Activated CD4-positive, CD25-positive, alpha-beta regulatory T cell (primary cell): Measurements from ENCODE around the gene GALNT18.

Source experiments
- DNase-seq, 4 experiments: peaks; one replicate each; lab custom pipeline; 2025; lab: John Stamatoyannopoulos, UW

The GALNT18 gene

DNA sequence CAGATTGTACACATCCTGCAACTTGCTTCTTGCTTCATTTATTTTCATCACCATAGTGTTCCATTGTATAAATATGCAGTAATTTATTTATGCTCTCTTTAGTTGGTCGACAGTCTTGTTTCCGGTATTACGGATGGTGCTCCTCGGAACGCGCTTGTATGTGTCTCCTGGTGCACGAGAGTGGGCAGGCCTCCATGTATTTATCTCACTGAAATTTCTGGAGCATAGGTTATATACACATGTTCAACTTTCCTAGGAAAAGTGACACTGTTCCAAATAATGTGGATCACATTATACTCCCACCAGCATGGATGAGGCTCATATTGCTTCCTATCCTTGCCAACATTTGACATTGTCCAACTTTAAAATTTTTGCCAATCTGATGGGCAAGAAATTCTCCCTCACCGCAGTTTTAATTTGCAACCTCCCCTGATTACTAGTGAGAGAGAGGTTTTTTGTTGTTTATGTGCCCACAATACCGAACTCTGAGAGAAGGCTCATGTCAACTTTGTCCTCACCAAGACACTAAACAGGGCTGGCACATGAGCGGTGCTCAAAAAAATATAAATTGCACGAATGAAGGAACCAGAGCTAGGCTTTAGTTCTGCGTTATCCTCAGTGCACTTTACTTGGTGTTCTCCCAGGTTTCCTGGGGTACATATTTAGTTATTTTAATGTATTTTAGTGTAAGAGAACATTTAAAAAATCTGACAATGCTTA is 272.5 kb downstream of the GALNT18 start:
- no peak for DNase-seq

DNA sequence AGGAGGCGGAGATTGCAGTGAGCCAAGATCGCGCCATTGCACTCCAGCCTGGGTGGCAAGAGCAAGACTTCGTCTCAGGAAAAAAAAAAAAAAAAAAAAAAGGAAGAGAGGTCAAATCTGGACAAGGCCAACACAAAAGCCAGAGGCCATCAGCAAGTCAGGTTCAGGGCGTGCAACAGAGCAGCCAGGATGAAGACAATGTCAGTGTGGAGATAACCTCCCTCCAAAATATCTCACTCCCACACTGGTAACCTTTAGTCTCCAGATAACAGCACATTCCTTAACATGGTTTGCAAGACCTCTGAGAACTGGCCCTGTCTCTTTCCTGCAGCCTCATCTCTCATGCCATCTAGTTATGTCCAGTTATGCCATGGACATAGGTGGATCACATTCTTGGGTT is 273.5 kb downstream of the GALNT18 start:
- no peak for DNase-seq

DNA sequence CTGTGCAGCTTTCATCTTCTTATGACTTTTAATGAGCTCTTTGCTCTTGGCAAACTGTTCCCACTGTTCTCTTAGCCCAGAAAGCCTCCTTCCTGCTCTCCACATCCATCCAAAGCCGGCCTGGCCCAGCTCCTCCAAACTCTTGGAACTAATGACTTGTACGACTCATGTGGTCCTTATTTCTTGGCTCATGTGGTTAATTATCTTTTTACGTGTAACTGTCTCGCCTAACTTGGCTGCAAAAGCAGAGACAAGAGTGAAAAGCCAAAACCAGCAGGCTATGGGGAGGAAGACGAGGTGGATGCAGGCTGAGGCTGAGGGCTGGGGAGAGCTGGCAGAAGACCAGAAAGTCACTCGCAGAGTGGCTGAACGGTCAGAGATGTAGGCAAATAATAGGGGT is 274.2 kb downstream of the GALNT18 start:
- DNase-seq = no peak

DNA sequence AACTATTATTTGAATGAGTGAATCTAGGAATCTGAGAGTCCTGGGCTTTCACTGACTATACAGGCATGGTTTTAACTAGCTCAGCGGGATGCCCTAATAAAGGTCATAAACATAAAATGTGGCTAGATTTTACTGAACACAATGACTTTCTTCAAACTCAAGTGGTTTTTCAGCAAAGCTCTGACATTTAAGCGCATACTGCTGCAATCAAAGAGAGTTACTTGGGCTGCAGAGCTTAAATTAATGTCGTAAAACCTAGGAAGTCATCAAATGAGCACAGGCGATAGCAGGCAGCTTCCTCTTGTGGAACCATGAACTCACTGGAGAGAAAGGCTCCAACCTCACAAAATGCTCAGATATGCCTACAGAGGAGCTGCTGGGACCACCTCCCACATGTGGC is 275.5 kb downstream of the GALNT18 start:
- no peak for DNase-seq

DNA sequence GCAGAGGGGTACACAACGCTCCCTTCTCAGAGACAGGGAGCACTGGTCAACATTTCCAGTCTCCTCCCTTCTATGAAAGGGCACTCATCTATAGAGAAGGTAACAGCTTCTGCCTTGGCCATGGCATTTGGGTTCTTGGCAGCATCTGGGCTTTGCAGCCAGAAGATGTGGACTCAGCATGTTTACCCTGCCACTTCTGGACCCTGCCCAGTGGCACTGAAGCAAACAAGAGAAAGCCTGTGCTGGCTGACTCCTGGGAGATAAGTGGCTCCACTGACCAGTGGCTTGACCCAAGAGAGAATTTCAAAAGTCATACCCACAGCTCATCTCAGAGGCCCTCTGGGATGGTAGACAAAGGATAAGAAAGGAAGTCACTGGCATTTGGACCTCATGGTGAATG is 276.7 kb downstream of the GALNT18 start:
- DNase-seq = no peak

DNA sequence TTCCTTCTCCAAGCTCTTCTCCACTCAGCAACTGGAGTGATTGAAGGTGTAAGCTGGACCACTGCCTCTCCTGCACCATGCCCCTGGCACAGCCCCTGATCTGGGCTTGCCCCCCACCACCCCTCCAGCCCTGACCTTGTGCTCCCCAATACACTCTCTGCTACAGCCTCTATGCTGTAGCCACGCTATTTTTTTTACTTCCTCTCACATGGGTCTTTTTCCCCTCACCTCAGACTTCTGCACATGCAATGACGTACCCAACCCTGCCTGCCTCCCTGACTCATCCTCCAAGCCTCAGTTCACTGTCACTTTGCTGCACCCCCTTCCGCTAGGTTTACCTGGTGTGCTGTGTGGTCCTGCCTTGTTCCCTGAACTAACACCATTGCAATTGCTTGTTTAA is 277.8 kb downstream of the GALNT18 start:
- no peak for DNase-seq

DNA sequence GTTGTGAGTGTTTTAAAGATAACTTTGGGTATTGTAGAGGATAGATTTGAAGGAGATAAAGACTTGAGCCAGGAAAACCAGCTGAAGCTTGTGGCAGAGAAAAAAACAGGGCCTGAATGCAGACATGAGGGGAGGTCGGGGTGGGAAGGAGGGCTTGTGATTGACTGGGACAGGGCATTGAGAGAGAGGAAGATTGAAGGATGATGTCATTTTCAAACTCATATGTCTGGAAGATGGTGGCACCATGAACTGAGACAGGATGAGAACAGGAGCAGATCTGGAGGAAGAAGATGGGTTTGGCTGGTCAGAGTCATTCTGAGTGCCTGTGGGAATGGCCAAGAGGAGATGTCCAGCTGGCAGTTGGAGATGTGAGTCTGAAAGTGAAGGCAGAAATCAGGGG is 283.5 kb downstream of the GALNT18 start:
- DNase-seq = no peak

DNA sequence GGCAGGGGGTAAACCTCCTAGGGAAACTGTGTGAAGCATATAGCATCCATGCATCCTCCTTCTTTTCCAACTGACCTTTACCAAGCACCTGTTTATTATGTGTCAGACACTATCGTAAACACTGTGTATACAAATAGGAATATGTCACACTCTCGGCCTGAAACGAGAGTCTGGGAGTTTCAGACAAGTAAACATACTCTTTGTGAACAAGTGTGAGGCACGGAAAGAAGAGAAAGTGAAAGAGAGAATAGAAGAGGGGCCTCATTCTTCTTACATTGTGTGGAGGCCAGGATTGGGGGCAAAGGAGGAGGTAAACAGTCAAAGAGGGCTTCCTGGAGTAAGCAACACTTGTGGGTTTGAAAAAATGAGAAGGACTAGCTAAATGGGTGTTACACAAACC is 285.1 kb downstream of the GALNT18 start:
- no peak for DNase-seq

DNA sequence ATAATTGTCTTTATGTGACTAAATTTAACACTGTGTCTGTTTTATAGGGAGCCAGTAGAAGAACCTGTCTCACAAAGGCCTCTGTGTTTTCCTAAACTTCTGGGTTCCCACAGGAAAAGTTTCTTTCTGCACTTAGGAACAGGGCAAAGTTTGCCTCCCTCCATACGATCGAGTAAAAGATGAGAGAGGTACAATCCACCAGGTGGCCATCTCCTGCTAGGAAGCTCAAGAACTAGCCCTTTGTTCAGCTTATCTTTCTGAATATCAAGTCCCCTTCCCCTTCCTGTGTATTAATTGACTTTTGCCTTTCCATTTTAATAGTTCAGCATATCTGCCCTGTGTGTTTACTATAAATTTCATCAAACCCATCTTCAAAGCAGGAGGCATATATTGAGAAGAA is 286.8 kb downstream of the GALNT18 start:
- no peak for DNase-seq

DNA sequence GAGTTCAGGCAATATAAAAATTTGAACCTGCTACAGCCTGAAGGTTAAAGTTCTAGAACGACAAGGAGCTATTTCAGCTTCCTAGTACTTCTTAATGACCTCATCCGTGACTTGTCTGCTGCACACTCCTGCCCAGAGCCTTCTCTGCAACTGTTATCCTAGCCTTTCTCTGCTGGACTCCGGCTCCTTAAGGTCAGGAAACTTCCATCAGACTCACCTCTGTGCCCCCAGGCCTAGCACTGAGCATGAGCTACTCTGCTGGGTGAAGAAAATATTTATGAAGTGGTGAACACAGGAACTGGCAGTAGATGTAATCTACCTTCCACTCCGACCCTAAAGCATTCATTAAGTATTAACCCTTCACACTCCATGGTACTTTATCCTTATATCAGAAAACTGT is 287.2 kb downstream of the GALNT18 start:
- no peak for DNase-seq

DNA sequence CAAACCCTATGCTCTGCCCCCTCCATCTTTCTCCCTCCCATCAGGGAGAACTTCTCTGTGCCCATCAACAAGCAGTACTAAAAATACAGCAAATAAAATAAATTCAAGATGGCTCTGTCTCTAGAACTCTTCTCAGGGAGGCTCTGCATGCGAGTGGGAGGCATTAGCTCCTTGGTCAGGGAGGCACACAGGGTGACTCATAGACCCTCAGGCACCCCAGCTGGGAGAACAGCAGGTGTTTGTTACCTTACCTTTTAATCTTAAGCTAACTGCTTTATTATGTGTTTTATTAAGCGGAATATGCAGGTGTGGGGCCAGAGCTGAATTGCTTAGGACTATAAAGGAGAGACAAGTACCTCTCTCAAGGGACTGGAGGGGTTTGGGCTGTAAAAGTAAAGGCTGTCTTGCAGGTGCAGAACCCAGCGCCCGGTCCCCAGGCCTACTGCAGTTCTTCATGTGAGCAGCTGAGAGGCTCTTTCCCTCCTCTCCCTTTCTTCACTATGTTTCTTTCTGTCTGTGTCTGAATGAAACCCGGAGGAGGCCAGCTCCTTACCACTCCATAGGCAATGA is 289.6 kb downstream of the GALNT18 start:
- DNase-seq = no peak

DNA sequence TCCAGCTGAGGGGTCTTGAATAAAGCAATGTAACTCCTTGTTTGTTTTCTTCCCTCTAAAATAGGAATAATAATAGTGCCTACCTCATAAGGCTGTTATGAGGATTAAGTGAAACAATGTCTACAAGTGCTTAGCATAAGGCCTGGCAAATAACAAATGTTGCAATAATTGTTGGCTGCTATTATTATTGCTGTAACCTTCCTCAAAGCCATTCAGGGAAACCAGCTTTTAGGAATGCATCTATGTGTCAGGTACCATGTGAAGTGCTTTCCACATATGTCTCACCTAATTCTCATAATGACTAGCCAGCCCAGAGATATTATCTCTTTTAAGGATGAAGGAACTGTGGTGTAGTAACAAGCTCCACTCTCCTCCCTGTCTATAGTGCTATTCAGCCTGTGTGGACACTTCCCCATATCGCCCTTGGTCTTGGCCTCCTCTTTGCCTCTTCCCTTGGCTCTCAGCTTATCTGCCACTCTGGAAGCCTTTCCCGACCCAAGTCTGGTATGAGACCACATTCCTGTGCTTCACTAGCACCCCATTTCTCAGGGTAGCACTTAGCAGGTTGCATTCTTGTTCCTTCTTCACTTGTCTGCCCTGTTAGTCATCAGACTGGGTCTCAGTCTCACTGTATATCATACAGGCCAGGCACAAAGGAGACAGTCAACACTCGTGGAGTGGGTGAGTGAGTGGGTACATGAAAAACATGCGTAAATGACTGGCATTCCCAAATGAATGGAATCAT is 292.6 kb downstream of the GALNT18 start:
- no peak for DNase-seq

DNA sequence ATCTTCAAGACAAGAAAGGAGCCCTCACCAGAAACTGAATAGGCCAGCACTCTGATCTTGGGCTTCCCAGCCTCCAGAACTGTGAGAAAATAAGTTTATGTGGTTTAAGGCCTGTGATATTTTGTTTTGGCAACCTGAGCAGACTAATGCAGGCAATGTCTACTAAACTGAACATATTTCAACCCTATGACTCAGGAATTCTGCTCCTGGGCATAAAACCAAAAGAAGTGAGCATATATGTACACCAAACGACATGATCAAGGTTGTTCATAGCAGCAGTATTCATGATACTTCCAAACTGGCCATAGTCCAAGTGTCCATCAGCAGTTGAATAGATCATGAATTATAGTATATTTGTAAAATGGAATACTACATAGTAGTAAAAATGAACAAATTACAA is 297.7 kb downstream of the GALNT18 start:
- DNase-seq = no peak

DNA sequence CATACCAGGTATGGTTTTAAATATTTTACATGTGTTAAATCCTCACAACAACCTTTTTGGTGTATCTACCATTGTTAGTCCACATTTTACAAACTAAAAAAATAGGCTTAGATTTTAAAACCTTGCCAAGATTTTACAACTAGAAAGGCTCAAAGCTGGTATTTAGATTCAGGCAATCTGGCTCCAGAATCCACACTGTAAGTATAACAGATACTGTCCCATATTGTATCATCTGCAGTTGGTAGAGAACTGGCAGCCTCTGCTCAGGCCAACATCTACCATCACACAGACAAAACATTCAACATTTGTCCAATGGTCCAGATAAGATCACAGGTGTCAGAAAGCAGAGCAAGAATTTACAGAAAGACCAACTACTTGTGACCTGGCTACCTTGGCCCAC is 299.7 kb downstream of the GALNT18 start:
- no peak for DNase-seq

DNA sequence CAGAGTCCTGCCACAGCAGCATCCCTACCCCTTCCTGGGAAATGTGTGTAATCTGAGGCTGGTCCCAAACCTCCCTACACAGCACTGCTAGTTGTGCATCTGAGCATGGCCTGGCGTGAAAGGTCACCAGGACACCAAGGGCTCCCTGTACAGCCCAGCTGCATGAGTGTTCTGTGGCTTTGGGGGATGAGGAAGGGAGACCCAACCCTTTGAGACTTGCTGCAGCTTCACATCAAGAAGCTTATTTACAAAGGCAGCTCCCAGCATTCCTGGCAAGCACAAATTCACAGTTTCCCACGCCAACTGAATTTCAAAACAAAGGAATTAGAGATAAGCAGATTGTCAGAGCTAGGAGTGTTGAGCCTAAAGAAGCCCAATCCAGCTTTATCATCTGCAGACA is 301.0 kb downstream of the GALNT18 start:
- no peak for DNase-seq

DNA sequence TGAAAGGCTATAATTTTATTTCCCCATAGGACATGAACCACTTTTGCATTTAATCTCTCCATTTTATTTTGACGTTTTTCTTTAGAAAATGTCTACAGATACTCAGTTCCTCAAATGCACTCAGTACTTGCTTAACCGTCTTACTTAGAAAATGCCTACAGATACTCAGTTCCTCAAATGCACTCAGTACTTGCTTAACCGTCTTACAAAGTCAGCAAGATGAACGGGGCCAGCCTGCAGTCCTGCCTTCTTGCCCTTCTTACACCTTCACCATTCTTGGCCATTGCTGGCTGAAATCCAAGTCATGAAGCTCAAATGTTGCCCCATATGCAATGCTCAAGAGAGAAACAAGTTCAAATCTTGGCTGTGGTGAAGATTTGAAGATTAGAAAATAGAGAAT is 302.8 kb downstream of the GALNT18 start:
- DNase-seq = no peak

DNA sequence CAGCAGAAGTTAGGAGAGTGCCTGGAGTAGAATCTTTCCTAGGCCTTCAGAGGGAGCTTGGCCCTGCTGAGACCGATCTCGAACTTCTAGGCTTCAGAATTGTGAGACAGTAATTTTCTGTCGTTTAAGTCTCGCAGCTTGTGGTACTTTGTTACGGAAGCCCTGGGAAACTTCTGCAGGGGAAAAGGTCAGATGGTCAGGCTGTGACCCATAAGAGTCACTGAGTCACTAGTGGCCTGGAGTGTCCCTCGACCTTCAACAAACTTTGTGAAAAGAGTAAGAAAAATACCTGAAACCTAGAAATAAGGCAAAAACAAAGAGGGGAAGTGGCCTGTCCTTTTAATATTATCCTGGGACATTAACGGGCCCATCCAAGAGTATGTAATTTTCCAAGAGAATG is 303.3 kb downstream of the GALNT18 start:
- DNase-seq = no peak

DNA sequence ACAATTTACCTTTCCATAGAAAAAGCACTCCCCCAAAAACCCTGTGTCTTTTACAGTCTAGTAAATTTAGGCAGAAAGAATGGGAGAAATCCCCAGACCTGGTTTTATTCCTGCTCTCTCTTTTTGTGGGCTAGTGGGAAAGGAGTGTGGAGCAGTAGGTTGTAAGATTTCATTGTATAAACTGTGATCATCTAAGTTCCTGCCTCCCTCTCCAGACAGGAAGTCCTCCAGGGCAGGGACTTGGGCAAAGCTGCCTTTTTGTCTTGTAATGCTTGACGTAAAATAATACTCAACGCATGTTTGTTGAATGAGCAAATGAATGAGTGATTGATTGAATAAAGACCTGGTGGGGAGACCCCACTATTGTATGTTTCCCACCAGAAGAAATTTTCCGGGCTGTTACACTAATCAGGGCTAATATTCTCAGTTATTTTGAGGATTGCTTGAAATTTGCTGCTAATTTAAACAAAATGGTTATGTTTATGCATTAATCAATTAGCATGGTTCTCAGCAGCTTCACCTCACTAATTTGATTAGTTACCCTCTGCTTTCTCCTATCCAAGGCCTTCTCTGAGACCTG is 305.1 kb downstream of the GALNT18 start:
- no peak for DNase-seq

DNA sequence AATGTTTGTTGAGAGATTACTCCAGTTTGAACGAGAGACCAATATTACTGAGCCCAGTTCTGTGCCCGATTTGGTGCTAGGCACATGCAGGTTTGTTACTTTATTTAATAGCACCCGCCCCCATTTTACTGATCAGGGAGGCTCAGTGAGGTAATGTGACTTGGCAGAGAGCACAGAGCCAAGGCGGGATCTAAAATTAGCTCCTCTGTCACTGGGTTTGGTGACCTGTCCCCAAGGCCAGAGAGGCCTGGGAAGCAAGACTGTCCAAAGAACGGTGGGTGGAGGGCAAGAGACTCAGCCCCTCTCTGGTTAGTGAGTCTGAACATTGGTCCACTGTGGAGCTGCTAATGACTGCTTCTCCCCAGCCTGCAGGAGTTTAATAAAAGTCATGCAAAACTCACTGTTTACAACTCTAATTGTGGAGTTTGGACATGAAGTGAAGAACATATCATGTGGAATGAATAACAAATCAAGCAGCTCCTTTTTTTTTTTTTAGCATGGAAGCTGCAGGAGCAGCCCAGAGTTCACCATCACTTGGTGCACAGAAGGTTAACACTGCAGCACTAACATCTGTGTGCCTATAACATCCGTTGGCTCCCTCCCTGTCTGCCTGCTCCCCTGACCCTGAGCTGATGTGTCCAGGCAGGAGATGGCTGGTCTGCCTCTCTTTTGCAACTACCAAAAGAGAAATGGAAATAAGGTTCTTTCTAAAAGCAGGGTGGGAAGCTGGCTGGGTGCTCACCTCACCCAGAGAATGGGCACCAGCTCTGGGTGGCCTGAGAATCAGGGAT is 307.7 kb downstream of the GALNT18 start:
- DNase-seq = no peak

DNA sequence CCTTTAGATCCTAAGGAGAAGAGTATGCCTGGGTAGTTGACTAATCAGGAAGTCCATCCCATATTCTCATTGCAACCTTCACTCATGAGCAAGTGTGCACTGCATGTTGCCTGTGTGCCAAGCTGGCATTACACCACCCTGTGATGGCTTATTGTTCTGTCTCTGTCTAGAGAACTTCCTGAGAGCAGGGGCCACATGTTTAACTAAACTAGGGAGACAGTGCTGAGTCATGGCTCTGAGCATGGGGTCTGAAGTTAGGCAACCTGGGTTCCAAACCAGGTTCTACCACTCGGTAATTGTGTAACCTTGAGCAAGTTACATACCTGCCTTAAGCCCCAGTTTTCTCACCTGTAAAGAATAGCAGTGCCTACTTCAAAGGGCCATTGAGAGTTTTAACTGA is 308.4 kb downstream of the GALNT18 start:
- DNase-seq = no peak

DNA sequence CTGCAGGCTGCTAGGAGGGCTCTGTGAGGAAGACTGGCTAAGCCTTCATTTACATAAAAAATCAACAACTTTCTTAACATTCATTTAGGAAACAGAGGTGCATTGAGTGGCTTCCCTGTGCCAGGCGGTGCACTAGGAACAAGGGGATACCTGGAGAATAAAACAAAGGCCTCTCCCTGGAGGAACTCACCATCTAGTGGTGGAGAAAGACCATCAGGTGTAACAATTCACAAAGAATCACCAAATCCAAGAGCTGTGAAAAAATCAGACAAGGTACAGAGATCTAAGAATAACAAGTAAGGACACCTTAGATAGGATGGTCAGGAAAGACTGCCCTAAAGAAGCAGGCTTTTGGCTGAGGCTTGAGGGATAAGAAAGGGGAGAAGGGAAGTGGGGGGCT is 309.1 kb downstream of the GALNT18 start:
- no peak for DNase-seq

DNA sequence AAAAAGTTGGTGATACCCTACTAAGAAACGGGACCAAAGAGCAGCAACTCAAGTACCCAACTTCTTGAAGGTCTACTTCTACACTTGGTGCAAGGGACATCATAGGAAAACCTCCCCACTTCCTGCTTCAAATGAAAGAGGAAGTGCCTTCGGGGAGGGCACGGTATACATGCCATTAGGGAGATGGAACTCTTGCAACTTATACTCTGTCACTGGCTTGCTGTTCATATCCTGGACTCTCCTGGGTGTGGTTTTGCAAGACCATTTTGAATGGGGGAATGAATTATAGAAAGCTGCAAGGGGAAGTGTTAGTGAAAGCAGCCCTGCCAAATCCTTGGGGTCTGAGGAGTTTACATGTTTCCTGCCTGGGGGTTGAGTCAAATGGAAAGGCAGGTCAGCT is 310.6 kb downstream of the GALNT18 start:
- no peak for DNase-seq
